ENCODE results near the gene NUDT7. TPM values are rescaled to one million over a fixed set of nuclear protein-coding genes. Genes with fewer than 3 reads are reported as not detected.

The NUDT7 gene
- total RNA-seq, 2 donors from 2014 or later, result 6.5 to 8.2 TPM

GRCh38 chr16:77789085-77790008 is 67.0 kb downstream of the NUDT7 start:
- Mint-ChIP-seq H3K4me1 (ENCODE audit: low read depth) (peaks cover 6% of the 10 kb centered on the region), H3K4me3 (peak overlapping the region; percentile 36 to 37), H3K27ac (no peak overlapping the region), H3K36me3 (ENCODE audit: insufficient read depth in 2 of 2) (peaks cover 0 to 2% of the 10 kb centered on the region in 2 donors), H3K27me3 (ENCODE audit: low read depth) (peaks cover 61% of the 10 kb centered on the region), H3K9me3 (no peaks in the 10 kb centered on the region)
- ATAC-seq (replicated peaks in 1 of 2) (no peak), DNase-seq (no peak)

GRCh38 chr16:77790009-77790372 is 67.7 kb downstream of the NUDT7 start:
- H3K27ac Mint-ChIP-seq, result no peak overlapping the region
- no peaks in the 10 kb centered on the region for H3K9me3 Mint-ChIP-seq
- H3K36me3 Mint-ChIP-seq (ENCODE audit: insufficient read depth in 2 of 2), result peaks cover 0 to 2% of the 10 kb centered on the region in 2 donors
- DNase-seq, result no peak
- no peak overlapping the region for H3K4me3 Mint-ChIP-seq
- no peak for ATAC-seq (replicated peaks in 1 of 2)
- peaks cover 6% of the 10 kb centered on the region for H3K4me1 Mint-ChIP-seq (ENCODE audit: low read depth)
- H3K27me3 Mint-ChIP-seq (ENCODE audit: low read depth), result peaks cover 67% of the 10 kb centered on the region

GRCh38 chr16:77790912-77791311 is 68.6 kb downstream of the NUDT7 start:
- no peak for DNase-seq
- no peak for ATAC-seq (replicated peaks in 1 of 2)
- H3K4me1 Mint-ChIP-seq (ENCODE audit: low read depth), result peaks cover 6% of the 10 kb centered on the region
- no peak overlapping the region for H3K27ac Mint-ChIP-seq
- H3K9me3 Mint-ChIP-seq, result no peaks in the 10 kb centered on the region
- peaks cover 0 to 2% of the 10 kb centered on the region in 2 donors for H3K36me3 Mint-ChIP-seq (ENCODE audit: insufficient read depth in 2 of 2)
- H3K4me3 Mint-ChIP-seq, result no peak overlapping the region
- H3K27me3 Mint-ChIP-seq (ENCODE audit: low read depth), result peaks cover 67% of the 10 kb centered on the region

Other genes with a start within 250 kb of the NUDT7 start
- under 1 TPM in 1 of 2 donors, not detected in 1; 0.07 TPM for gene VAT1L, start 66.0 kb downstream of the NUDT7 start, total RNA-seq

All from activated T-cell treated with anti-CD3 and anti-CD28 coated beads, Interleukin-2, amount 50 U/mL, for 72 hours (primary cell).